K562 (cell line): ENCODE results near the gene RNU1-2. TPM values are rescaled to one million over a fixed set of nuclear protein-coding genes. Genes with fewer than 3 reads are reported as not detected.

Source experiments
- ASH1L ChIP-seq: fragments of 450-650 bp; IDR thresholded peaks from 2 replicates; pipeline ENCODE4 v1.6.1; 2018; ENCODE audit warnings: borderline replicate concordance, mild to moderate bottlenecking, low read depth; ENCODE audit not compliant: partially characterized antibody
- E2F5 ChIP-seq: sonication (generic); formaldehyde crosslinking; IDR thresholded peaks from 2 replicates; pipeline ENCODE4 v1.8.0; 2022; ENCODE audit warnings: mild to moderate bottlenecking, missing genetic modification reagents
- EGR1 ChIP-seq: fragments of 450-650 bp; conservative IDR thresholded peaks from 2 replicates; pipeline ENCODE4 v1.6.1; 2017; ENCODE audit warnings: mild to moderate bottlenecking
- HCFC1 ChIP-seq: IDR thresholded peaks from 2 replicates; pipeline ENCODE4 v1.6.1; 2012; ENCODE audit warnings: low read depth, low read length, improper control_type of control experiment
- LCOR ChIP-seq: sonication (generic); formaldehyde crosslinking; IDR thresholded peaks from 2 replicates; pipeline ENCODE4 v1.8.0; 2022; ENCODE audit warnings: mild to moderate bottlenecking, missing genetic modification reagents
- MAFG ChIP-seq: fragments of 450-650 bp; conservative IDR thresholded peaks from 2 replicates; pipeline ENCODE4 v1.6.1; 2016; ENCODE audit warnings: missing genetic modification characterization, missing compliant biosample characterization
- NCOA1 ChIP-seq: fragments of 450-650 bp; IDR thresholded peaks from 2 replicates; pipeline ENCODE4 v1.6.1; 2016; ENCODE audit warnings: low read depth
- NRF1 ChIP-seq, 2 experiments: fragments of 450-650 bp; IDR thresholded peaks in 1 of 2; conservative IDR thresholded peaks in 1 of 2; 2 replicates each; pipeline ENCODE4 v1.6.1; 2014; ENCODE audit warnings: mild to moderate bottlenecking in 2 of 2
- PKNOX1 ChIP-seq: fragments of 450-650 bp; IDR thresholded peaks from 2 replicates; pipeline ENCODE4 v1.6.1; 2016
- RFX7 ChIP-seq: fragments of 250-450 bp; sonication (Bioruptor Pico); IDR thresholded peaks from 2 replicates; pipeline ENCODE4 v1.5.1; 2021; ENCODE audit warnings: mild to moderate bottlenecking
- THAP7 ChIP-seq: fragments of 250-450 bp; sonication (Bioruptor Pico); IDR thresholded peaks from 2 replicates; pipeline ENCODE4 v1.5.0; 2021
- THRB ChIP-seq: fragments of 450-650 bp; formaldehyde crosslinking; conservative IDR thresholded peaks from 2 replicates; pipeline ENCODE4 v1.4.0; 2022; ENCODE audit warnings: mild to moderate bottlenecking, missing genetic modification characterization
- TOE1 ChIP-seq, 2 experiments: fragments of 450-650 bp in 1 of 2; sonication (generic) in 1 of 2; formaldehyde crosslinking in 1 of 2; IDR thresholded peaks; 2 replicates each; pipeline versions ENCODE4 v1.7.1 to v1.8.0; 2016 to 2022; ENCODE audit warnings: borderline replicate concordance in 2 of 2, mild to moderate bottlenecking in 2 of 2, antibody characterized with exemption in 1 of 2, inconsistent platforms in 1 of 2, low read depth in 1 of 2, missing genetic modification reagents in 1 of 2, moderate library complexity in 1 of 2
- ZBTB12 ChIP-seq: fragments of 250-450 bp; sonication (Bioruptor Pico); IDR thresholded peaks from 2 replicates; pipeline ENCODE4 v1.4.0; 2020
- ZNF280B ChIP-seq: fragments of 250-450 bp; sonication (Bioruptor Pico); IDR thresholded peaks from 2 replicates; pipeline ENCODE4 v1.5.1; 2021; ENCODE audit warnings: mild to moderate bottlenecking
- ZNF445 ChIP-seq: fragments of 250-450 bp; sonication (Bioruptor Pico); IDR thresholded peaks from 2 replicates; pipeline ENCODE4 v1.4.0; 2020; ENCODE audit warnings: low read depth, mild to moderate bottlenecking, moderate library complexity
- ZNF655 ChIP-seq: fragments of 250-450 bp; sonication (Bioruptor Pico); IDR thresholded peaks from 2 replicates; pipeline ENCODE4 v1.5.0; 2021
- ZNF77 ChIP-seq: fragments of 250-450 bp; sonication (Bioruptor Pico); IDR thresholded peaks from 2 replicates; pipeline ENCODE4 v1.5.0; 2020
- ZSCAN29 ChIP-seq: fragments of 450-650 bp; IDR thresholded peaks from 2 replicates; pipeline ENCODE4 v1.6.1; 2017
- polyA plus RNA-seq, 8 experiments: library from polyadenylated mRNA; depleted of rRNA in 4 of 8; stranded (reverse) in 5 of 8; unstranded in 3 of 8; fragments of >200 nt; fragmentation: Nextera tagmentation in 2 of 8; fragmentation: Illumina TruSeq in 1 of 8; extraction: Ambion mirVana in 2 of 8; extraction: Trizol in 1 of 8; gene quantifications; 2 replicates each; pipeline versions ENCODE4 v1.2.1 to v1.2.3, GENCODE V29; 2011 to 2014; ENCODE audit warnings: inconsistent platforms in 1 of 8, missing spikeins in 1 of 8
- total RNA-seq, 7 experiments: library from RNA; depleted of rRNA in 6 of 7; stranded (reverse); fragments of >200 nt in 6 of 7; fragmentation: Illumina TruSeq in 2 of 7; extraction: Trizol in 2 of 7; gene quantifications; 2 replicates each; pipeline versions ENCODE4 v1.2.1 to v1.2.3, GENCODE V29; 2011 to 2021; ENCODE audit warnings: low replicate concordance in 1 of 7

Gene RNU1-2
- total and polyA plus RNA-seq, 9 of the 15 experiments (the other 6 are each of a cell fraction or from before 2014, with no cell fraction given): under 0.01 to 32,823 (median 2,538) TPM; not detected in 4

- TF ChIP-seq PKNOX1 (peak; percentile 94), ASH1L (peak; percentile 75), EGR1 (0 out of 2 replicates have a peak, but pooled peaks have one; percentile 14), ZNF445 (CRISPR knock-in tag) (peak; percentile 94), NCOA1 (peak; percentile 17; the same call in 1 of the 2 replicates), THAP7 (CRISPR knock-in tag) (peak; percentile 93; the same call in 1 of the 2 replicates), E2F5 (CRISPR knock-in tag) (peak; percentile 85), RFX7 (CRISPR knock-in tag) (peak; percentile 93; the same call in 1 of the 2 replicates), ZSCAN29 (0 out of 2 replicates have a peak, but pooled peaks have one; percentile 25), LCOR (CRISPR knock-in tag) (peak; percentile 91), NRF1 (conservative IDR thresholded peaks at IDR 0.05 in 1 of 2, IDR thresholded peaks at IDR 0.05 in 1 of 2) (peak; percentile 68 to 75), MAFG (tag) (peak; percentile 41; the same call in 1 of the 2 replicates), ZNF77 (CRISPR knock-in tag) (0 out of 2 replicates have a peak, but pooled peaks have one; percentile 80), ZBTB12 (peak; percentile 76), TOE1 (IDR thresholded peaks at IDR 0.05; ENCODE audit: borderline replicate concordance) (peak; percentile 82), TOE1 (CRISPR knock-in tag; IDR thresholded peaks at IDR 0.05; ENCODE audit: borderline replicate concordance, low read depth) (peak; percentile 49; the same call in 1 of the 2 replicates), ZNF655 (CRISPR knock-in tag) (peak; percentile 96), HCFC1 (peak; percentile 57), ZNF280B (peak; percentile 80; the same call in 1 of the 2 replicates), THRB (CRISPR knock-in tag) (peak; percentile 100)
Observed at GRCh38 chr1:16895598-16896315, at the start of gene RNU1-2 (continued).
